HG02610 (cell line): ENCODE results near the gene ECI1.

Experiments used
- ATAC-seq: cut with Tn5 transposase; IDR thresholded peaks from one replicate; pipeline ENCODE4 v1.9.1; 2021; ENCODE audit warnings: mild to moderate bottlenecking, moderate library complexity; ENCODE audit not compliant: unreplicated experiment

The ECI1 gene

GRCh38 chr16:2235234-2235651 is 16.1 kb downstream of the ECI1 start:
- ATAC-seq = no peak

- ATAC-seq = no peak
These were observed 16.6 kb downstream of the ECI1 start for GRCh38 chr16:2234813-2235170.

GRCh38 chr16:2233872-2234812 is 17.2 kb downstream of the ECI1 start:
- no peak for ATAC-seq

- no peak for ATAC-seq
These were observed 18.2 kb downstream of the ECI1 start for GRCh38 chr16:2233046-2233775.

- ATAC-seq = no peak
These were observed 19.0 kb downstream of the ECI1 start for GRCh38 chr16:2232094-2232990.

GRCh38 chr16:2231016-2231931 is 20.1 kb downstream of the ECI1 start:
- ATAC-seq = no peak

GRCh38 chr16:2230376-2230775 is 21.0 kb downstream of the ECI1 start:
- no peak for ATAC-seq

GRCh38 chr16:2229632-2230250 is 21.6 kb downstream of the ECI1 start:
- ATAC-seq = no peak

- no peak for ATAC-seq
These were observed 22.3 kb downstream of the ECI1 start for GRCh38 chr16:2229091-2229490.

- no peak for ATAC-seq
These were observed 23.1 kb downstream of the ECI1 start for GRCh38 chr16:2228161-2228824.

GRCh38 chr16:2226918-2227317 is 24.5 kb downstream of the ECI1 start:
- no peak for ATAC-seq

- ATAC-seq = no peak
These were observed 25.1 kb downstream of the ECI1 start for GRCh38 chr16:2226245-2226793.

GRCh38 chr16:2223942-2224486 is 27.4 kb downstream of the ECI1 start:
- ATAC-seq = peak; percentile 8

GRCh38 chr16:2223221-2223941 is 28.0 kb downstream of the ECI1 start, which contains the start of gene E4F1:
TSS of gene E4F1 (plus strand) at chr16:2223591. CDS start at chr16:2223614, 23 bp downstream.
- peak; percentile 95 for ATAC-seq

GRCh38 chr16:2216330-2216729 is 35.1 kb downstream of the ECI1 start:
- ATAC-seq = no peak

- ATAC-seq = peak; percentile 84
These were observed 36.7 kb downstream of the ECI1 start, which contains the start of gene PGP for GRCh38 chr16:2214719-2214968. TSS of gene PGP (minus strand) at chr16:2214840. CDS start at chr16:2214777, 63 bp downstream.

- peak; percentile 4 for ATAC-seq
These were observed 37.3 kb downstream of the ECI1 start for GRCh38 chr16:2213817-2214718.
